Panc1 (cell line): ENCODE measurements around the gene ZNF497. TPM values are rescaled to one million over a fixed set of nuclear protein-coding genes. Genes with fewer than 3 reads are reported as not detected.

Source experiments
- ATAC-seq: fragments of 200-7000 bp; cut with Tn5 transposase; 2 replicates; pipeline ENCODE4 v1.9.1; 2020; ENCODE audit warnings: mild to moderate bottlenecking, moderate library complexity
- BruUV-seq: library from RNA; stranded (reverse); fragments of 400-500 nt; replicated peaks from 2 replicates; lab custom pipeline; 2021; lab: Mats Ljungman, UMichigan
- CTCF ChIA-PET: fragments of 300-600 bp; sonication (Branson Sonifier 250); formaldehyde crosslinking; loops from one replicate; lab custom pipeline; 2022; ENCODE audit warnings: antibody characterized with exemption; lab: Charles Lee
- POLR2A ChIA-PET: fragments of 300-600 bp; sonication (Branson Sonifier 250); formaldehyde crosslinking; loops from one replicate; lab custom pipeline; 2022; ENCODE audit warnings: antibody characterized with exemption; lab: Charles Lee
- DNase-seq: peaks from one replicate; pipeline ENCODE4 v3.0.0-alpha.2; 2010; ENCODE audit warnings: low read depth, low spot score
- H3K27ac ChIP-seq: 2 replicates; pipeline ENCODE4 v1.5.1; 2011; ENCODE audit warnings: mild to moderate bottlenecking, low read length, inconsistent platforms
- H3K27me3 ChIP-seq: fragments of 200-500 bp; sonication (Bioruptor generic); 2 replicates; pipeline ENCODE4 v1.6.0; 2014; ENCODE audit warnings: low read length, inconsistent platforms; ENCODE audit not compliant: control insufficient read depth, insufficient read depth
- H3K36me3 ChIP-seq: fragments of 200-500 bp; sonication (Bioruptor generic); 2 replicates; pipeline ENCODE4 v1.5.1; 2014; ENCODE audit warnings: inconsistent platforms, mild to moderate bottlenecking, low read length, moderate library complexity; ENCODE audit not compliant: control insufficient read depth, insufficient read depth
- H3K4me1 ChIP-seq: 2 replicates; pipeline ENCODE4 v1.5.1; 2011; ENCODE audit warnings: inconsistent platforms, mild to moderate bottlenecking, low read length, moderate library complexity; ENCODE audit not compliant: control insufficient read depth, insufficient read depth
- H3K4me3 ChIP-seq, 2 experiments: 2 replicates each; pipeline ENCODE4 v1.5.1; 2011 to 2012; ENCODE audit warnings: low read depth in 2 of 2, low read length in 2 of 2, mild to moderate bottlenecking in 2 of 2, inconsistent platforms in 1 of 2, moderate library complexity in 1 of 2
- H3K9me3 ChIP-seq: fragments of 200-500 bp; sonication (Bioruptor generic); 2 replicates; pipeline ENCODE4 v1.5.1; 2014; ENCODE audit warnings: low read depth, mild to moderate bottlenecking, inconsistent platforms, low read length, moderate library complexity; ENCODE audit not compliant: control insufficient read depth, insufficient read depth
- CTCF ChIP-seq: fragments of 450-650 bp; IDR thresholded peaks from 2 replicates; pipeline ENCODE4 v1.5.1; 2017; ENCODE audit warnings: mild to moderate bottlenecking
- POLR2AphosphoS5 ChIP-seq: IDR thresholded peaks from 2 replicates; pipeline ENCODE4 v1.6.1; 2012; ENCODE audit warnings: mild to moderate bottlenecking, low read depth, low read length, moderate library complexity
- REST ChIP-seq, 2 experiments: IDR thresholded peaks; 2 replicates each; pipeline ENCODE4 v1.6.1; 2011 to 2012; ENCODE audit warnings: low read depth in 2 of 2, control low read depth in 1 of 2, low read length in 1 of 2, mild to moderate bottlenecking in 1 of 2, moderate library complexity in 1 of 2; ENCODE audit not compliant: insufficient read depth in 1 of 2
- SIN3A ChIP-seq: IDR thresholded peaks from 2 replicates; pipeline ENCODE4 v1.6.1; 2012; ENCODE audit warnings: low read depth, mild to moderate bottlenecking, low read length, moderate library complexity, borderline replicate concordance; ENCODE audit not compliant: insufficient read depth
- TCF7L2 ChIP-seq: IDR thresholded peaks from 2 replicates; pipeline ENCODE4 v1.6.1; 2011; ENCODE audit warnings: mild to moderate bottlenecking, low read depth, low read length, inconsistent platforms
- in situ Hi-C: cut with HindIII; loops from 2 replicates; pipeline ENCODE4 v1.10.0; 2016; ENCODE audit warnings: low sequenced_read_pairs, low pct_unique_long_range_greater_than_20kb
- intact Hi-C: fragments of 100-400 bp; cut with micrococcal nuclease; formaldehyde crosslinking; loops from one replicate; pipeline ENCODE4 v1.10.0; 2022; ENCODE audit not compliant: unreplicated experiment
- total RNA-seq: library from RNA; stranded (reverse); gene quantifications from one replicate; pipeline ENCODE4 v1.2.1, GENCODE V29; 2021; ENCODE audit not compliant: unreplicated experiment

ZNF497 gene
- total RNA-seq, 1 experiment from 2014 or later: 1.9 TPM

GRCh38 chr19:58397533-58398037, 35.0 kb upstream of the ZNF497 start:
- H3K27me3 ChIP-seq: no peaks in the 10 kb centered on the region
- POLR2A ChIA-PET: no interaction called here
- in situ Hi-C loops: no loop called here
- H3K9me3 ChIP-seq: no peaks in the 10 kb centered on the region
- no peak overlapping the region for H3K4me3 ChIP-seq
- H3K4me1 ChIP-seq: peaks cover 25% of the 10 kb centered on the region
- H3K27ac ChIP-seq: no peak overlapping the region
- DNase-seq (no peak), ATAC-seq (no peak)
- no peak for TF ChIP-seq CTCF
- no peak for TF ChIP-seq SIN3A
- TF ChIP-seq TCF7L2: no peak
- TF ChIP-seq REST (IDR thresholded peaks at IDR 0.05; ENCODE audit: insufficient read depth in 1 of 2, low read depth in 2 of 2, low read length in 1 of 2): no peak
- TF ChIP-seq POLR2AphosphoS5: no peak
- intact Hi-C loops: no loop called here
- BruUV-seq: no TSS peak
- CTCF ChIA-PET: no interaction called here
- peaks cover 10% of the 10 kb centered on the region; the same call in 1 of the 2 replicates for H3K36me3 ChIP-seq

- POLR2A ChIA-PET: no interaction called here
- no TSS peak for BruUV-seq
- H3K4me3 ChIP-seq: no peak overlapping the region
- peaks cover 19% of the 10 kb centered on the region for H3K4me1 ChIP-seq
- H3K9me3 ChIP-seq: no peaks in the 10 kb centered on the region
- DNase-seq: no peak
- ATAC-seq: no peak
- no peak overlapping the region for H3K27ac ChIP-seq
- CTCF ChIA-PET: no interaction called here
- H3K27me3 ChIP-seq: no peaks in the 10 kb centered on the region
- intact Hi-C loops (no loop called here), in situ Hi-C loops (no loop called here)
- no peak for TF ChIP-seq POLR2AphosphoS5
- TF ChIP-seq TCF7L2: no peak
- TF ChIP-seq CTCF: no peak
- TF ChIP-seq SIN3A: no peak
- no peak for TF ChIP-seq REST (IDR thresholded peaks at IDR 0.05; ENCODE audit: insufficient read depth in 1 of 2, low read depth in 2 of 2, low read length in 1 of 2)
- peaks cover 12% of the 10 kb centered on the region; the same call in 1 of the 2 replicates for H3K36me3 ChIP-seq
These were observed 34.4 kb upstream of the ZNF497 start for GRCh38 chr19:58396691-58397532.
